ENCODE measurements around the gene RBM33. TPM values are rescaled to one million over a fixed set of nuclear protein-coding genes. Genes with fewer than 3 reads are reported as not detected.

The RBM33 gene
- polyA plus RNA-seq, 1 donor (not counting 4 experiments of a cell fraction or from before 2014, with no cell fraction given), result 8.9 TPM

- H3K4me3 ChIP-seq (ENCODE audit: control insufficient read depth in 2 of 3, extremely low read depth in 1 of 3, insufficient read depth in 2 of 3, low read depth in 1 of 3, low read length in 3 of 3), result peak overlapping the region; percentile 87 to 98 (median 94)
- FAIRE-seq, result no peak
- TF ChIP-seq EZH2 (IDR thresholded peaks at IDR 0.05; ENCODE audit: low read length), result no peak
- peak in 1 of 3 experiments; percentile 16 for TF ChIP-seq CTCF (optimal IDR thresholded peaks at IDR 0.05 in 1 of 3, IDR thresholded peaks at IDR 0.05 in 1 of 3, conservative IDR thresholded peaks at IDR 0.05 in 1 of 3; ENCODE audit: extremely low read depth in 1 of 3, insufficient read depth in 2 of 3, low read length in 3 of 3)
- H3K79me2 ChIP-seq (ENCODE audit: control insufficient read depth, insufficient read depth, low read length), result peaks cover 62% of the 10 kb centered on the region
- no peak for DNase-seq (ENCODE audit: low read depth, low spot score)
- H3K9ac ChIP-seq (ENCODE audit: control insufficient read depth, extremely low read depth, insufficient read depth, low read length), result peak overlapping the region; percentile 98
- H3K36me3 ChIP-seq (ENCODE audit: control insufficient read depth in 2 of 2, extremely low read depth in 1 of 2, insufficient read depth in 2 of 2, low read length in 2 of 2), result peaks cover 8 to 11% of the 10 kb centered on the region in 2 experiments
- peaks cover 3% of the 10 kb centered on the region for H4K20me1 ChIP-seq (ENCODE audit: control insufficient read depth, extremely low read depth, insufficient read depth, low read length)
- H3K9me1 ChIP-seq (ENCODE audit: control insufficient read depth, extremely low read depth, insufficient read depth, low read length), result no peaks in the 10 kb centered on the region
- dilution Hi-C loops (cut with MboI; ENCODE audit: extremely low pct_ligation_motif_present, low sequenced_read_pairs), result no loop called here
- peak overlapping the region; percentile 100 for H2AFZ ChIP-seq (ENCODE audit: control insufficient read depth, low read length)
- H3K27ac ChIP-seq (ENCODE audit: control insufficient read depth, insufficient read depth, low read length), result peak overlapping the region; percentile 95
- peaks cover 17% of the 10 kb centered on the region for H3K4me1 ChIP-seq (ENCODE audit: control insufficient read depth, extremely low read depth, insufficient read depth, low read length)
- no peaks in the 10 kb centered on the region for H3K9me3 ChIP-seq (ENCODE audit: control insufficient read depth, low read depth, low read length)
- H3K27me3 ChIP-seq (ENCODE audit: control insufficient read depth, extremely low read depth, insufficient read depth, low read length), result no peaks in the 10 kb centered on the region
- H3K4me2 ChIP-seq (ENCODE audit: control insufficient read depth, extremely low read depth, insufficient read depth, low read depth, low read length), result peak overlapping the region; percentile 98
Observed at GRCh38 chr7:155644971-155645509, 579 bp downstream of the RBM33 start.

GRCh38 chr7:155645662-155646061, 1.2 kb downstream of the RBM33 start:
- H3K4me2 ChIP-seq (ENCODE audit: control insufficient read depth, extremely low read depth, insufficient read depth, low read depth, low read length), result peak overlapping the region; percentile 98
- H3K9ac ChIP-seq (ENCODE audit: control insufficient read depth, extremely low read depth, insufficient read depth, low read length), result peak overlapping the region; percentile 98
- H2AFZ ChIP-seq (ENCODE audit: control insufficient read depth, low read length), result no peak overlapping the region
- dilution Hi-C loops (cut with MboI; ENCODE audit: extremely low pct_ligation_motif_present, low sequenced_read_pairs), result no loop called here
- no peaks in the 10 kb centered on the region for H3K27me3 ChIP-seq (ENCODE audit: control insufficient read depth, extremely low read depth, insufficient read depth, low read length)
- peak overlapping the region; percentile 95 for H3K27ac ChIP-seq (ENCODE audit: control insufficient read depth, insufficient read depth, low read length)
- peaks cover 17% of the 10 kb centered on the region for H3K4me1 ChIP-seq (ENCODE audit: control insufficient read depth, extremely low read depth, insufficient read depth, low read length)
- H4K20me1 ChIP-seq (ENCODE audit: control insufficient read depth, extremely low read depth, insufficient read depth, low read length), result peaks cover 3% of the 10 kb centered on the region
- peaks cover 5 to 11% of the 10 kb centered on the region in 2 experiments for H3K36me3 ChIP-seq (ENCODE audit: control insufficient read depth in 2 of 2, extremely low read depth in 1 of 2, insufficient read depth in 2 of 2, low read length in 2 of 2)
- peaks cover 68% of the 10 kb centered on the region for H3K79me2 ChIP-seq (ENCODE audit: control insufficient read depth, insufficient read depth, low read length)
- peak overlapping the region; percentile 87 to 98 (median 94) for H3K4me3 ChIP-seq (ENCODE audit: control insufficient read depth in 2 of 3, extremely low read depth in 1 of 3, insufficient read depth in 2 of 3, low read depth in 1 of 3, low read length in 3 of 3)
- no peaks in the 10 kb centered on the region for H3K9me3 ChIP-seq (ENCODE audit: control insufficient read depth, low read depth, low read length)
- H3K9me1 ChIP-seq (ENCODE audit: control insufficient read depth, extremely low read depth, insufficient read depth, low read length), result no peaks in the 10 kb centered on the region
- no peak for FAIRE-seq
- no peak for DNase-seq (ENCODE audit: low read depth, low spot score)
- TF ChIP-seq CTCF (optimal IDR thresholded peaks at IDR 0.05 in 1 of 3, IDR thresholded peaks at IDR 0.05 in 1 of 3, conservative IDR thresholded peaks at IDR 0.05 in 1 of 3; ENCODE audit: extremely low read depth in 1 of 3, insufficient read depth in 2 of 3, low read length in 3 of 3) (no peak), EZH2 (IDR thresholded peaks at IDR 0.05; ENCODE audit: low read length) (no peak)
